GM18907 (cell line): ENCODE data around the gene GNAO1.

Source experiments
- ATAC-seq: cut with Tn5 transposase; IDR thresholded peaks from one replicate; pipeline ENCODE4 v1.9.1; 2021; ENCODE audit warnings: mild to moderate bottlenecking, moderate library complexity; ENCODE audit not compliant: unreplicated experiment

Gene GNAO1

DNA sequence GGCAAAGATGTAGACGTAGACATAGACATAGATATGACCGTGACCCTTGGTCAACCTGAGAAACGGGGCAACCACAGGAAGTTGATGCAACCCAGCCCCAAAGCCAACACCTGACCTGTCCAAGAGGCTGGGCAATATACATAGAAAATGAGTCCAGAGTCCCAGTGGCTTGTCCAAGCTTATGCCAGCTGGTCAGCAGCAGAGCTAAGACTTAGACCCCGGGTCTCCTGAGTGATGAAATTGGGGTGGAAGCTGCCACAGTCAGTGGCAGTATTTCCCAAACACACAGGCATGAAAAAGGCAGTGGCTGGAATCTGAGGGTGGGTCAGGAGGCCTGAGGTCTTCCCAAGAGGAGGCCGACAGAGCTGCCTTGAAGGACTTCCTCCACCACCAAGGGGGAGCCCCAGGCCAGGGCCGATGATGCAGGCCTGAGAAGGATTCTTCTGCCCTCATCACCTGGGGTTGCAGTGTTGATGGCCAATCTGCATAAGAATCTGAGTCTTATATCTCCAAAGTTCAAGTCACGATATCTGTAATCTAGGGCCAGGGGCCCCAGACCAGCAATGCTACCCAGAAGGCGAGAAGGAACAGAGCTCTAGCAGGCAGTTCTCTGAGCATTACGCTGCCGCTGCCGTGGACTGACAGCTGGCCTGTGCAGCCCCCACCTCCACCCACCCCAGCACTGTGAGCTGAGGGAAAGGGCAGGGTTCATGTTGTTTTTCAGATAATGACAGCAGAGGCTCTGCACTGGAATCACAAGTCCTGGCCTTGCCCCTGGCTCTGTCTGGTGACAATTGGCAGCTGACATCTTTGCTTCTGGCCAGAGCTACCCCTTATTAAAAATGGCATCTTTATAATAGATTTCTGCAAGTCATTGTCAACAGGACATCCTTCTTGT is 72.7 kb downstream of the GNAO1 start:
- no peak for ATAC-seq

DNA sequence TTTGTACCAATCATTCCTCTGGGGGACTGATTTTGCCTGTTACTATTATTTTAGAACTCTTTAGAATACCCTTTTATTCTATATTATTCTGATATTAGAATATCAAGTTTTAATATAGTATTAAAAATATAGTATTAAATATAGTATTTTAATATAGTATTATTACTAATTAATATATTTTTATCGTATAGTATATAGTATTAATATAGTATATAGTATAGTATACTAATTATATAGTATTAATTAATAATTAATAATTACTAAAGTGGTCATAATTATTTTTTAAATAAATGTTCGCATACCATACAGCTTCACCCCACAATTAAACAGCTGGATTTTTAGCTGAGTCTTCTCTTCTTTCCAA is 73.3 kb downstream of the GNAO1 start:
- ATAC-seq = no peak

DNA sequence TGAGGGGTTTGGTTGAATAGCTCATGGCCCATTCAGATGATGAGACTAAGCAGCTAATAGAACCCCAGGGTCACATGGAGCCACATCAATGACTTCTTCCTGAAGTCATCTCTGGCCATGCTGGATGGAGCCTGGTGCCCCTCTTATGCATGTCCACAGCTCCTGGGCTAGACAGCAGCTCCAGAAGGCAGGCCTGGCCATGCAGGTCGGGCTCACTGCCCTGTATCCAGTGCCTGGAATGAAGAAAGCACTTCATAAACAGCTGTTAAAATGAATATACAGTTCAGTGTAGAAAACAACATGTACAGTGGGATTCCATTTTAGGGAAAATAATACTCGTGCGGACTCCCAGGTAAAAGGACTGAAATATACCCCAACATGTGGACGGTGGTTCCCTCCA is 73.9 kb downstream of the GNAO1 start:
- ATAC-seq = no peak

DNA sequence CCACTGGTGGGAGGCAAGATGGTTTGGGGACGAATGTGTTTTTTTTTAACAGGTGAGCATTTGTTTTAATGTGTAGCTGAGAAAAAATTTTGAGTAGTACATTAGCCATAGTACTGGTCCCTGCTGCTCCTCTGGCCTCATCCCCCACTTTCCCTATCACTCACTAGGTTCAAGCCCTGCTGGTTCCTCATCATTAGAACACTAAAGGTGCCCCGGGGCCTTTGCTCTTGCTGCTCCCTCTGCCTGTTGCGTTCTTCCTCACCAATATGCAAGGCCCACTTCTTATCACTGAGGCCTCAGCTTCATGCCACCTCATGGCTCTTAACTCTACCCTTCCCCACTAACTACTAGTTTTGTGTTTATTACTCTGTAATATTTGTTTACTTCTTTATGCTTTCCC is 74.5 kb downstream of the GNAO1 start:
- ATAC-seq = no peak

DNA sequence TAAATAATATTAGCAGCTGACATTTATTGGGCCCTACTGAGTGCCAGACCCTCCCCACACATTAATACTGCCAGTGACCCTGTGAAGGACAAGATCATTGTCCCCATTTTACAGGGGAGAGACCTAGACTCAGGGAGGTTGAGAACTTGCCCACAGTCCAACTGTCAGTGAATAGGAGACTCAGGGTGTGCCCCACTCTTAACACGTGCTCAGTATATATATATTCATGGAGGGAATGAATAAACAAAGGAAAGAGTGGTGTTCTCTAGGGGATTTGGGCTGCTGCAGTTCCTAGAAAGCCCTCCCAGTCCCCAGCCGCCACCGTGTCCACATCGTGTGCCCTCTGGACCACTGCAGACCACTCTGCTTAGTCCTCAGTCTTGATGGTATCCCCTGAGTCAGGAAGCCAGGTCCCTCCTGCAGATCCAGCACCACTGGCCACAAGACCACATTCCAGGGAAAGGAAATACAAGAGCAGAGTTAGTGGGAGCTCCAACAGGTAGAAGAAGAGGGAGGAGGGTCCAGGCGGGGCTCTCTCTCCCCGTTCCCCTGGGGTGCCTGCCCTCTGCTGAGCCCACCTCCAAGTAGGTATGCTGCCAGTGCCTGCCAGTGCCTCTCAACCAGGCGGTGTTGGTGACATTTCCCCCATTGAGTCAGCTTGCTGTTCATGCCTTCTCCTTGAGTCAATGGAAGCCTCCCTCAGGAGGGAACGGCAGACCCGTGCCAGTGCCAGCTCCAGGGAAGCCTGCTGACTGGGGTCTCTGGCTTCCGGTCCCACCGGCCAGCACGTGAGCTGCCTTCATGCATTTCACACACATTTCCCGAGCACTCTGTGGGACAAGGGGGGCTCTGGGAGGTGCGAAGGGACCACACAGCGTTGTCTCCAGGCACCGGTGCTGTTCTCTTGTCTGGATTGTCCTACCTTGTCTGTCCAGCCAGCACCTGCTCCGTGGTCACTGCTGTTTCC is 75.6 kb downstream of the GNAO1 start:
- no peak for ATAC-seq

DNA sequence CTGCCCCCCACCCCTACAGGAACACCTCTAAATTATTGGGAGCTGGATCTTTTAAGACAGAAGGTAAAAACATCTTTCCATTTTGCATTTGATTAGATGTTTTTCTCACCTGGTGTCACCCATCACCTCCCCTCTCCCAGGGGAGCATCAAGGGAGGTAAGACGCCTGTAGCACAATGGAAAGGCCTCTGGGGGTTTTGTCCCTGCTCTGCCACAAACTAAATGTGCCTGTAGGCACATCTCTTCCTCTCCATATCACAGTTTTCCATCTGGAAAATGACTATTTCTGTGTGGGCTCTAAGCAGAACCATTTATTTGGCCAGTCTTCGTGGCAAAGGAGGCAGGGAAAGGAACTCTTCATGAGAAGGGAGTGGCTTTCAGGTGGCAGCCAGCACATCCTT is 76.6 kb downstream of the GNAO1 start:
- ATAC-seq = no peak

DNA sequence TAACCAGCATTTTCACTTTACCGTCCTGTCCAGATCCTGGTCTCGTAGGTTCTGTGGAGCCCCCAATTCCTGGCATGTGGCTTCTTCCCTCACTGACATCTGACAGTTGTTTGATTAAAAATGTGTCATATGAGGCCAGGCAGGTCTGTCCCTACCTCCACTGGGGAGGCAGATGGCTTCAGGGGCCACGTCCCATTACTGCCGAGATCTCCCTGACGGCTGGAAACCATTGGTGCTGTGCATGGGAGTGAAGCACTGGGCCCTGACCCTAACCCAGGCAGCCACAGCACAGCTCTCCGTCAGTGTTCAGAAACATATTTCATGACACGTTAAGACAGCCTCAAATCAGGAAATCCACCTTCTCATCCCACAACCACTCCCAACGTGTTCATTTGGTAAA is 77.5 kb downstream of the GNAO1 start:
- ATAC-seq = no peak

DNA sequence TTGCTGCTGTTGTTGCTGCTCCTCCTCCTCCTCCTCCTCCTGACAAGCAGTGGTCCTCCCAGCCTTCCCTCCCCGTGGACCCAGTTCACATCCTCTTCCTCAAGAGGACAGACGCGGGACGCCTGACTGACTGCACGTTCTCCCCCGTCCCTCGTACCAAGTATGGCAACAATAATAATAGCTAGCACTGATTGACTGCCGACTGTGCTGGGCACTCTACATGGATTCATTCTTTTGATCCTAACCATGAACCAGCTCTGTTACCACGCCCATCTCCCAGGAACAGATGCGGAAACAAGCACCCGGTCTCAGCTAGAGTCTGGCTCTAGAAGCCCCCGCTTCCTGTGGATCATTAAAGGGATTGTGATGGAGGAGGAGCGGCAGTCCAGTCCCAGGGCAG is 78.0 kb downstream of the GNAO1 start:
- no peak for ATAC-seq

DNA sequence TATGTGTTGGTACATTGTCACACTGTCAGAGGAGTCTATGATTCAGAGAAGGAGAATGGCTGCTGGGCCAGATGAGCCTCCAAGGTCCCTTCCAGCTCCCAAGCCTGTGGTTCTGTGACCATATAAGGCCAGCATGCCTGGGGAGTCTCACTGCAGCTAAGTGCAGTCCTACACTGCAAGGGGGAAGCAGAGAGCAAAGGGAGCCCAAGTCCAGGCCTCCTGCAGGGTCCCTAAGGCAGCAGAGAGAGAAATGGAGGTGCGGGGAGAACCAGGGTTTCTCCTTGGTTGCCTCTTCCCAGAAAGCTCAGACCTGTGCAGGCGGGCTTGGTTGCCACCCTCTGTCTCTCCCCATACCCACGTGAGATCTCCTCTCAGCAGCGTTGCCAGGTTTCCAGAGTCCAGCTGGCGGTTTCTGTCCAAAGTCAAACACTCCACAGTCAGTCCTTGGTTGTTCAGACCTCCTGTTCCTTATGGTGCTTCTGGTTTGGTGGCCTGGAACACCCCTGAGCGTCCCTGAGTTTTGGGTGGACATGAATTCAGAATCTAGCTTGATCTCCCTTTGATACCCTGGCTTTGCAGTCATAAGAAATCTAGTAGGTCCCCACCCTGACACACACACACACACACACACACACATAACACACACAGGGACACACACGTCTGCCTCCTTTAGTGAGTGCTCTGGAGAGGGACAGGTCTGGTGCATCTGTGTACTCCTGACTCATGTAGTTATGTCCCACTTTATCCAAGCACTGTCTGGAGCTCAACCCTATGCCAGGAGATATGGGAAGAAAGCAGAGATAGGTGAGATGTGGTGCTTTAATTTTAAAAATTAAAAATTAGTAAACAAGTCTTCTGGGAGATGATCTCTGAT is 78.8 kb downstream of the GNAO1 start:
- ATAC-seq = no peak

DNA sequence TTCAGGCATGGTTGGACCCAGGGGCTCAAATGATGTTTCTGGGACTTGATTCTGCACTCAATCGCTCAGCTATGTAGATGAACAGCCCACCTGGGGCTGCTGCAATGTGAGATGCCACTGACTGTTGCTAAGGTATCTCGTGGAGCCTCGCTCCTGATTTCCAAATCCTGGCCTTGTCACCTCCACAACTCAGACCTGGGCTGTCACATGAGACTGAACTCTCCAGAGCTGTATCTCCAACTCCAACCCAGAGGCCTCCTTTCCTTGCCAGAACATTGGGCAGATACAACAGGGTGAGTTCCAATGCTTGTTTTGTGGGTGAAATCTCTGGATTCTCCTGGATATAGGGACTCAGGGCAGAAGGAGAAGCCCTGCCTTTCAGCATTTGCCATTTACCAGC is 79.5 kb downstream of the GNAO1 start:
- no peak for ATAC-seq

DNA sequence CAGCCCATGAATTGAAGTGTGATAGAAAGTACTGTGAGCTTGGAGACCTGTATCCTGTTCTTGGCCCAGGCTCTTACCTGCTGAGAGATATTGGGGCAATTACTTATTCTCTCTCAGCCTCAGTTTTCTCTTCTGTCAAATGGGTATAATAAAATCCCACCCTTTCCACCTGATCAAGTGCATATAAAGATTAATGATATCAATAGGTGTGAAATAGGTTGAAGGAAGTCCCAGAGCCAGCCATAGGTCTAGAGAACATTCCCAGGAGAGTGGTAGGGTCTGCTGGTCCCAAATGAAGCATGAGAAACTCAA is 81.2 kb downstream of the GNAO1 start:
- no peak for ATAC-seq

DNA sequence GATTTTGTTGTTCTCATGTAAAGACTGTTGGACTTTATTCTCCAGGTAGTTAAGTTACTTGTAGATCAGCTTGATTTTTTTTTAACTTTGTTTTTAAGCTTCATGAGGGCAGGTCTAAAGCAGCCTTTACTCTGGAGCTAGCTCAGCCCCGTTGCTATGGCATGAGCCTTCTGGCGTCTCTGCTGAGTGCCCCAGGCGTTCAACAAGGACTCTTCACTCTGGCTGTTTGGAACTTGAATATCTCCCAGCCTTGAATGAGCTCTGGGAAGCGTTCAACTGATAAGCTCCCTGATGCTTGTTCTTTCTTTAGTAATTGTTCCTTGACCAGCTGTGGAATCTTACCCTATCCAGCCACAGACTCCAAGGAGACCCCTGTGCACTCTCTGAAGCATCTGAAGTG is 82.3 kb downstream of the GNAO1 start:
- ATAC-seq = no peak

DNA sequence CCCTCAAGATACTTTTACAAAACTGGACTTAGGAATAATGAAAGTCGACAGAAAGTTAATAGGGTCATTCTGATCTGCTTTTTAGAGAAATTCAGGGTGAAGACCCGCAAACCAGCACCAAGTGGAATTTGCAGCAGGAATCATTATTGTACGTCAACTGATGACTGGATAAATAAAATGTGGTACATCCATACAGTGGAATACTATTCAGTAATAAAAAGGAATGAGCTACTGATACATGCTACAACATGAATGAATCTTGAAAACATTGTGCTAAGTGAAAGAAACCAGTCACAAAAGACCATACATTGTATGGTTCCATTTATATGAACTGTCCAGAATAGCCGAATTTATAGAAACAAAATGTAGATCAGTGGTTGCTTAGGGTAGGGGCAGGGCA is 83.1 kb downstream of the GNAO1 start:
- ATAC-seq = no peak

DNA sequence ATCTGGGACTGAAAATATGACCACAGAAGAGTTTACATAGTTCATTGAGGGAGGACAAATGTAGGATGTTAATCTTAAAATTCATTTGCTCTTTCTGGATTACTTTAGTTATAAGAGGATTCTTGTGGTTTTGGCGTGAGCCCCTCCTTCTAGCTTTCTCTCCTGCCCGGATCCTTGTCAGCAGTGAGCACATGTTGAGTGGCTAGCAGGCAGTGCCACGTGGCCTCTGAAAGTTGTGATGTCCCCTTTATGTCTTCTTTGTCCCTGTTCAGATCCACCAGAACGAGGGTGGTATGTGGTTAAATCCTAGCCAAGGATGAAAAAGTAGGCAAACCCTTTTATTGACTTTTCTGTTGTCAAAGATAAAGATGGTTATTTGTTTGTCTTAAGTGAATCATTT is 83.8 kb downstream of the GNAO1 start:
- ATAC-seq = no peak

DNA sequence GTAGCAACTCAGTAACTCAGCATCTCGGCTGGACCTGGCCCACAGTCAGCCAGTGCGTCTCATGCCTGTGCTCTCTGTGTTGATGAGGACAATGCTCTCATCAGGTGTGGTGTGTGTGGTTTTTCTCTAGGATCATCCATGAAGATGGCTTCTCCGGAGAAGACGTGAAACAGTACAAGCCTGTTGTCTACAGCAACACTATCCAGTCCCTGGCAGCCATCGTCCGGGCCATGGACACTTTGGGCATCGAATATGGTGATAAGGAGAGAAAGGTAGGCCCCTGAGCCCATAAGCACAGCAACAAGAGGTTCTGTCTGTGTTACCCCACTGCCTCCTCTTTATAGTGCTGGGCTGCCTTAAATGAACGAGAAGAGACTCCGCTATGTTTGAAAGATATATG is 84.5 kb downstream of the GNAO1 start:
- no peak for ATAC-seq

DNA sequence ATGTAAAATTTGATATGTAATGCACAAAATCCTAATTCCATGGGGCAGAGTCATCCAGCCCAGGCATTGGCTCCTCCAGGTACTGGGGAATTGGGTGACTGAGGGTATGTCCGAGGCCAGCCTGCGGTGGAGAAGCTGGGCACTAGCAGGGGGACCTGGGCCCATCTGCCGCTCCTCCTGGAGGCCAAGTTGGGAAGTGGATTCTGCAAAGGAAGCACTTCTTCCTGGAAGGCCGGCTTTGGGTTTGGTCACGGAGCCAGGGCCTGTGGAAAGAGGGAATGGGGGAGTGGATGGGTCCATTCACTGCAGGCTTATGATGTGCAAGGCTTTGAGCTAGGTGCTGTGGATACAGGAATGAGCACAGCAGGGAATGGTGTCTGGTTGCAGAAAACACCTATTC is 85.8 kb downstream of the GNAO1 start:
- no peak for ATAC-seq

DNA sequence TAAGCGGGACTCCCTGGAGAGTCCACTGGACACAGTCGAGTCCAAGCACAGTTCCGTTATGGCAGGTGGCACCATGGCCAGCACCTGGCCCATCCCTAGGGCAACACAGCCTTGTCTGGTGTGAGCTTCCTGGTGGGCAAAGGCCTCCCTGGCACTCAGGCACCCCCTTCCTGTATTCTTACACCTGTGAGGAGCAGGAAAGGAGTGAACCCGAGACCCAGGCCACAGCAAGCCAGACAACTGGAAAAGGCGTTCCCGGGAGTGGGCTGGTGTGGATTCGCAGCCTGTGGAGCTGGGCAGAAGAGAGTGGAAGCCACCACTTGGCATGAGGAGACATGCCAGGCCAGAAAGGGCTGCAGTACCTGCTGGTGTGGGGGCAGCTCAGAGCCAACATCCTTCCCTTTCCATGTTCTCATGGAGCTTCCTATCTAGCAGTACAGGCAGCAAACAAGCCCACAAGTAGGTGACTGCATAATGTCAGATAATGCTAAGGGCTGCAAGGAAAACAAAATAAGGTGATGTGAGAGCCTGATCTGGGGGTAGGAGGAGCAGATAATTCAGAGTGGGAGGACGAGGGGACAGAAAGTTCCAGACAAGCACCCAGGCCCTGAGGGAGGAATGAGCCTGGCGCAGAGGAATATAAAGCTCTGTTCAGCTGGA is 87.0 kb downstream of the GNAO1 start:
- ATAC-seq = no peak

DNA sequence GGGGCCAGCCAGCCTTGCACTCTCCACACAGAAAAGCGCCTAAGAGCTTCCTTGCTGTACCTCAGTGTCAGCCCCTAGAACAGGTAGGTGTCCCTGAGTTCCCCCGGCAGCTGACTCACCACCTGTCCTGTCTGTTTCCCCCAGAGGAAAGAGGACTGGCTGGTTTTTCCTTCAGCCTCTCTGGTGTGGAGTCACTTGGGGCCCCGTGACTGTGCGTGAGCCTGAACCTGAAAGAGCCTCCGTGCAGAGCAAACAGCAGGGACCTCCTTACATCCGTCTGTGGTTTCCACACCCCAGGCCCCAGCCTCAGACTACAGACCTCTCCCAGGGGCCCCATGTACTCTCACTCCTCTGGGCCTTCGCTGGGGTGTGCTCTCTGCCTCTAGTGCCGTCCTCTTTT is 87.8 kb downstream of the GNAO1 start:
- ATAC-seq = no peak

DNA sequence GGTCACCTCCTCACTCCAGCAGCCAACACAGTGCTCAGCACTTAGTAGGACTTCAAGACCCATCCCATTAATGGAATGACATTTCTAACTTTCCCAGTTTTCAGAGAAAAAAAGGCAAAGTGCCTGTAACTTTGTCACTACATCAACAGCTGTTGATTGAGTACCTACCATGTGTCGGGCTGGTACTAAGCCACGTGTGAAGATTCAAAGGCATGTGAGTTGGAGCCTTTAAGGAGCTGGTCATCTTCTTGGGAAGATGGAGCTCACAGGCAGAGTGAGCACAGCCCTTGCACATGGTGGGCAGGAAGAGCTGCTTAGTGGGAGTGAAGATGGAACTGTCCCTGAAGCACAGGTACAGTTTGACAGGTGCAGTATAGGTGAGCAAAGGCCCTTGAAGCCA is 88.6 kb downstream of the GNAO1 start:
- no peak for ATAC-seq

DNA sequence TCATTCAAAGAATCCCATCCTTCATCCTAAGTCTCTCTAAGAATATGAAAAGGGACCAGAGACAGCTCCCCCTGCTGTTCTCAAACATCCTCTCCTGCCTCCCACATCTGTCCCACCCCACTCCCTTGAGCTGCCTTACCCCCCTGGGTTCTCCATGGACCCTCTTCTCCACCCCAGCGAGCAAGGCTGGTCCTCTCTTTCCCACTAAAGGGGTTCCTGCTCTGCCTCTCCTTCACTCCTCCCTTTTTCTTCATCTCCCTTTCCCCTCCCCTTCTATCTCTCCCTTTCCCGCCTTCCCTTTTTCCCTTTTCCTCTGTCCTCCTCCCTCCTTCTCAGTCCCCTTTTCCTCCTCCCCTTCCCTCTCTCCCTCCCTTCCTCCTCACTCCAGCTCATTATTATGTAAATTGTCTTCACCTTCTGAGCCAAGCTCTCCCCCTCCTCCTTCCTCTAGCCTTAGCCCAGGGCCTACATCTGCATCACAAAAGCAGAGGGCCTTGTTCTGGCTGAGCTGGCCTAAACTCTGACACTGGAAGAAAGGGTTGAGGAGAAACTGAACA is 90.0 kb downstream of the GNAO1 start:
- no peak for ATAC-seq
